ENCODE measurements around the gene ZNF236. TPM values are rescaled to one million over a fixed set of nuclear protein-coding genes. Genes with fewer than 3 reads are reported as not detected.

ZNF236 gene
- polyA plus RNA-seq, 1 donor from 2014 or later = 7.7 TPM

GRCh38 chr18:76977108-76977621 lies 154.8 kb downstream of the ZNF236 start:
- no peak overlapping the region for H3K4me2 ChIP-seq (ENCODE audit: low read length)
- no peak overlapping the region for H3K4me3 ChIP-seq (ENCODE audit: low read length)
- no peak for TF ChIP-seq RAD21 (conservative IDR thresholded peaks at IDR 0.05)
- TF ChIP-seq POLR2AphosphoS5 (IDR thresholded peaks at IDR 0.05) = no peak
- TF ChIP-seq TAF1 (IDR thresholded peaks at IDR 0.05; ENCODE audit: low read depth) = no peak
- TF ChIP-seq MXI1 (conservative IDR thresholded peaks at IDR 0.05; ENCODE audit: poor library complexity, severe bottlenecking) = no peak
- TF ChIP-seq REST (IDR thresholded peaks at IDR 0.05; ENCODE audit: borderline replicate concordance) = no peak
- TF ChIP-seq SMC3 (conservative IDR thresholded peaks at IDR 0.05; ENCODE audit: poor library complexity) = no peak
- no peak for TF ChIP-seq CTCF (IDR thresholded peaks at IDR 0.05; ENCODE audit: poor library complexity, severe bottlenecking)
- TF ChIP-seq EP300 (conservative IDR thresholded peaks at IDR 0.05; ENCODE audit: poor library complexity, severe bottlenecking) = no peak
- no peak overlapping the region for H3K27ac ChIP-seq (ENCODE audit: low read length)
- H3K79me2 ChIP-seq (replicated peaks; ENCODE audit: insufficient read depth, low read length) = no peaks in the 10 kb centered on the region
- no peaks in the 10 kb centered on the region for H3K36me3 ChIP-seq (ENCODE audit: insufficient read depth, low read length)
- H2AFZ ChIP-seq (ENCODE audit: low read depth, low read length) = no peak overlapping the region
- H3K9me3 ChIP-seq (ENCODE audit: low read length) = no peaks in the 10 kb centered on the region
- H3K9me2 ChIP-seq (ENCODE audit: insufficient read depth, low read length) = no peaks in the 10 kb centered on the region
- no peaks in the 10 kb centered on the region for H4K20me1 ChIP-seq (ENCODE audit: insufficient read depth)
- no peaks in the 10 kb centered on the region for H3K27me3 ChIP-seq (ENCODE audit: insufficient read depth, low read depth, low read length)
- H3F3A ChIP-seq (ENCODE audit: insufficient read depth, low read length, poor library complexity, severe bottlenecking) = no peaks in the 10 kb centered on the region
- H3K9ac ChIP-seq (ENCODE audit: low read length) = no peak overlapping the region

- H3K27me3 ChIP-seq (ENCODE audit: insufficient read depth, low read depth, low read length) = no peaks in the 10 kb centered on the region
- H4K20me1 ChIP-seq (ENCODE audit: insufficient read depth) = no peaks in the 10 kb centered on the region
- TF ChIP-seq REST (IDR thresholded peaks at IDR 0.05; ENCODE audit: borderline replicate concordance) (no peak), MXI1 (conservative IDR thresholded peaks at IDR 0.05; ENCODE audit: poor library complexity, severe bottlenecking) (no peak), POLR2AphosphoS5 (IDR thresholded peaks at IDR 0.05) (no peak), TAF1 (IDR thresholded peaks at IDR 0.05; ENCODE audit: low read depth) (no peak), CTCF (IDR thresholded peaks at IDR 0.05; ENCODE audit: poor library complexity, severe bottlenecking) (no peak), EP300 (conservative IDR thresholded peaks at IDR 0.05; ENCODE audit: poor library complexity, severe bottlenecking) (no peak)
- H3K9me3 ChIP-seq (ENCODE audit: low read length) = no peaks in the 10 kb centered on the region
- H3K9me2 ChIP-seq (ENCODE audit: insufficient read depth, low read length) = no peaks in the 10 kb centered on the region
- H2AFZ ChIP-seq (ENCODE audit: low read depth, low read length) = no peak overlapping the region
- H3K36me3 ChIP-seq (ENCODE audit: insufficient read depth, low read length) = no peaks in the 10 kb centered on the region
- H3K4me2 ChIP-seq (ENCODE audit: low read length) = no peak overlapping the region
- no peak overlapping the region for H3K9ac ChIP-seq (ENCODE audit: low read length)
- no peak overlapping the region for H3K27ac ChIP-seq (ENCODE audit: low read length)
- H3K79me2 ChIP-seq (replicated peaks; ENCODE audit: insufficient read depth, low read length) = no peaks in the 10 kb centered on the region
- H3K4me3 ChIP-seq (ENCODE audit: low read length) = no peak overlapping the region
- no peaks in the 10 kb centered on the region for H3F3A ChIP-seq (ENCODE audit: insufficient read depth, low read length, poor library complexity, severe bottlenecking)
These were observed 155.4 kb downstream of the ZNF236 start for GRCh38 chr18:76977684-76978232.

All from neural cell (in vitro differentiated cells).